Measurements from ENCODE around the gene PPL. TPM values are rescaled to one million over a fixed set of nuclear protein-coding genes. Genes with fewer than 3 reads are reported as not detected.

PPL gene
- total and polyA plus RNA-seq, 2 experiments from 2014 or later = 8.4 to 10.8 TPM

DNA sequence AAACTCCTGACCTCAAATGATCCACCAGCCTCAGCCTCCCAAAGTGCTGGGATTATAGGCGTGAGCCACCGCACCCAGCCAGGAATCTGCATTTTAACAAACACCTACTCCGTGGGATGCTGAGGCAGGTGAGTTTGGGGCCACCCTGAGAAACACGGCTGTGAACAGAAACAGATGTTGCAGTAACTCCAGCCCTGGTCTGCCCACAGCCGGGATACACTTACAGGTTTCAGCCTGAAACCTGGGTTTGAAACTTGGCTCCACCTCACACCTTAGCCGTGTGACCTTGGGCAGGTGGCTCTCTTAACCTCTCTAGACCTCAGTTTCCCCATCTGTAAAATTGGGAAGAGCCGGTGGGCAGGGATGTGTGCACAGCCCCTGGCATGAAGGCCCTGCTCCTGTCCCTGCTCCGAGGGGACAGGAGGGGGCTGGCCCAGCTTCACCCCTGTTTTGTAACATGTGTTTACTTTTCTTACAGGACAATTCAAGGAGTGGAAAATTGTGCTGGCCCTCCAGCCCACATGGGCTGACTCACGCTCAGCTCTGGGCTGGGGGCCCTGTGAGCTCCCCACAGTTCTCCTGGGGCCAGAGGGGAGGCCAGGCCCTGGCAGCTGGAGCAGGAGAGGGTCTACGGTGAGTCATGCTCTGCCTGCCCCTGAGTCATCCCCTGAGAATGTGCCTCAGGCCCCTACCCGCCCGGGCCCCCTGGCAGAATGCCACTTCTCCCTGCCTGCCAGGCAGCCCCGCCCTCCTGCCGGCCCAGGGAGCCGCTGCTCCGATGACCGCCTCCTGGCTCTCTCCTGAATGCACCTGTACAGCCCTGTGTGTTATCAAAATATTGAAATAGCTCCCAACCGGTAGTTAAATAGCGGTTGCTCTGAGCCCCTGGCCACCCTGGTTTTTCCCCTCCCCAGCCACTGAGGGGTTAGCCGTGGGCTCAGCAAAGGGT, 7.7 kb upstream of the PPL start:
- Histone ChIP-seq H3K27me3 (no peaks in the 10 kb centered on the region), H3K36me3 (no peaks in the 10 kb centered on the region), H3K9me3 (ENCODE audit: low read depth) (no peaks in the 10 kb centered on the region), H3K4me1 (ENCODE audit: low read depth) (peaks cover 7% of the 10 kb centered on the region), H3K27ac (peak overlapping the region; percentile 74), H3K4me3 (no peak overlapping the region)
- TF ChIP-seq CTCF (IDR thresholded peaks at IDR 0.05; ENCODE audit: low read depth, low read length) = no peak
- DNase-seq (ENCODE audit: low read depth in 1 of 2, low spot score in 1 of 2) = peak; percentile 63 to 99

GRCh38 chr16:4942481-4942880, 5.5 kb upstream of the PPL start:
- Histone ChIP-seq H3K36me3 (no peaks in the 10 kb centered on the region), H3K27ac (no peak overlapping the region)
- no peak for TF ChIP-seq CTCF (IDR thresholded peaks at IDR 0.05; ENCODE audit: low read depth, low read length)

DNA sequence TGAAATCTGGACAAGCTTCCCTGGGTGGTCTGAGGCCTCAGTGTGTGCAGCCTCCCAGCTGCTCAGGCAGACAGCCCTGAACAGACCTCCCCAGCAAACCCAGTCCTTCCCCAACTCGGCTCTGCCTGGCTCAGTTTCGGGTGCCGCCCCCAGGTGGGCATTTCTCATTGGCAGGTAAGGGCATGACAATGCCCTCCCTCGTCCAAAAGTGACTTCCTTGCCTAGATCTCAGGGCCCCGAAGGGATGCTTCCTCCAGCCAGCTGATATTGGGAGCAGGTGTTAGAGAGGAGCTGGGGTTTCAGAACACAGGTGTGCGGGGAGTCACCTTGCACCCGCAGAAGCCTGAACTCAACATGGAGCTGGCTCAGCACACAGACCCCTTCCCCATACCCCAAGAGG, 3.8 kb upstream of the PPL start:
- H3K4me3 ChIP-seq = no peak overlapping the region
- H3K9me3 ChIP-seq (ENCODE audit: low read depth) = no peaks in the 10 kb centered on the region
- no peak for TF ChIP-seq CTCF (IDR thresholded peaks at IDR 0.05; ENCODE audit: low read depth, low read length)
- H3K4me1 ChIP-seq (ENCODE audit: low read depth) = peaks cover 7% of the 10 kb centered on the region
- no peak overlapping the region for H3K27ac ChIP-seq
- H3K36me3 ChIP-seq = no peaks in the 10 kb centered on the region
- H3K27me3 ChIP-seq = no peaks in the 10 kb centered on the region
- DNase-seq (ENCODE audit: low read depth in 1 of 2, low spot score in 1 of 2) = no peak

More at GRCh38 chr16:4942481-4942880, 5.5 kb upstream of the PPL start:
- no peaks in the 10 kb centered on the region for H3K9me3 ChIP-seq (ENCODE audit: low read depth)
- no peak for DNase-seq (ENCODE audit: low read depth in 1 of 2, low spot score in 1 of 2)
- H3K27me3 ChIP-seq = no peaks in the 10 kb centered on the region
- peaks cover 7% of the 10 kb centered on the region for H3K4me1 ChIP-seq (ENCODE audit: low read depth)
- no peak overlapping the region for H3K4me3 ChIP-seq

- DNase-seq (ENCODE audit: low read depth in 1 of 2, low spot score in 1 of 2) = peak in 1 of 2 donors; percentile 42
- Histone ChIP-seq H3K9me3 (ENCODE audit: low read depth) (no peaks in the 10 kb centered on the region), H3K4me1 (ENCODE audit: low read depth) (peaks cover 4% of the 10 kb centered on the region), H3K4me3 (no peak overlapping the region), H3K27ac (no peak overlapping the region), H3K27me3 (no peaks in the 10 kb centered on the region), H3K36me3 (no peaks in the 10 kb centered on the region)
- no peak for TF ChIP-seq CTCF (IDR thresholded peaks at IDR 0.05; ENCODE audit: low read depth, low read length)
Observed at GRCh38 chr16:4938683-4939030, 1.7 kb upstream of the PPL start.

DNA sequence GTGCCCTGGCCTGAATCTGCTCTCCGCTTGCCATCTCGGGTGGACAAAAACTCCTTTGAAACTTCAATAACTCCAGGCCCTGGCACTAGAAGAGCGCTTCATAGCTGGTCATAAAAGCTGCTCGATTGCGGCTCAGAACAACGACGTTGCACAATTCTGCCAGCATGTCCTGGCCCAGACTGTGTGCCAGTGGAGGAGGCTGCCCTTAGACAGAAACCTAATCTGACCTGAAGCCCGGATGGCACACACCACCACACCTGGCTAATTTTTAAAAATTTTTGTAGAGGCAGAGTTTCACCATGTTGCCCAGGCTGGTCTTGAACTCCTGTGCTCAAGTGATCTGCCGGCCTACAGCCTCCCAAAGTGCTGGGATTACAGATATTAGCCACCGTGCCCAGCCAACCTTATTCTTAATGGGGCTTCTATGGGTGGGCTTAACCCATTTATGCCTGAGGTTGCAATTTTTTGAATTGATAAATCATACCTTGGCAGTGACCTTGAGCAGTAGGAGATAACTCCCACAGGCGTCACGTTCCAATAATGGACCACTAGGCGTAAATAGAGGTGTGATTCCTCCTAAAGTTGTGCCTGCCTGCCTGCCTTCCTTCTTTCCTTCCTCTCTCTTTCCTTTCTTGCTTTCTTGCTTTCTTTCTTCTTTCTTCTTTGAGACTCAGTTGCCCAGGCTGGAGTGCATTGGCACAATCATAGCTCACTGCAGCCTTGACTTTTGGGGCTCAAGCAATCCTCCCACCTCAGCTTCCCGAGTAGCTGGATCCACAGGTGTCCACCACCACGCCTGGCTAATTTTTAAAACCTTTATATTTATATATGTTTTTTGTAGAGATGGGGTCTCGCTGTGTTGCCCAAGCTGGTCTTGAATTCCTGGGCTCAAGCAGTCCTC, 1.1 kb upstream of the PPL start:
- Histone ChIP-seq H3K9me3 (ENCODE audit: low read depth) (no peaks in the 10 kb centered on the region), H3K27ac (no peak overlapping the region), H3K4me3 (no peak overlapping the region), H3K36me3 (no peaks in the 10 kb centered on the region), H3K4me1 (ENCODE audit: low read depth) (no peaks in the 10 kb centered on the region), H3K27me3 (no peaks in the 10 kb centered on the region)
- TF ChIP-seq CTCF (IDR thresholded peaks at IDR 0.05; ENCODE audit: low read depth, low read length) = no peak
- no peak for DNase-seq (ENCODE audit: low read depth in 1 of 2, low spot score in 1 of 2)
